Liver (tissue), 9 donors: ENCODE data around the gene TSHR. TPM values are rescaled to one million over a fixed set of nuclear protein-coding genes. Genes with fewer than 3 reads are reported as not detected.
"Not testable (repeated sequence)": the region's sequence is repeated elsewhere in the genome, so short reads cannot be mapped to it uniquely, and the experiment has no call there.

ENCODE experiments used
- DNase-seq: peaks from one replicate; pipeline ENCODE4 v3.0.0-alpha.2; 2017; ENCODE audit warnings: low spot score
- H3K27ac ChIP-seq, 2 donors: one replicate each; pipeline ENCODE4 v1.7.0; 2013; ENCODE audit warnings: inconsistent platforms in 2 of 2, low read length in 2 of 2, control low read depth in 1 of 2, low read depth in 1 of 2, mild to moderate bottlenecking in 1 of 2
- H3K27me3 ChIP-seq, 4 donors: one replicate each; pipeline versions ENCODE4 v1.6.1 to v1.7.0; 2013; ENCODE audit warnings: low read length in 3 of 4, inconsistent platforms in 1 of 4, mild to moderate bottlenecking in 1 of 4, moderate library complexity in 1 of 4; ENCODE audit not compliant: control insufficient read depth in 4 of 4, insufficient read depth in 4 of 4
- H3K36me3 ChIP-seq, 4 donors: one replicate each; pipeline versions ENCODE4 v1.6.1 to v1.7.0; 2013; ENCODE audit warnings: low read length in 3 of 4, mild to moderate bottlenecking in 3 of 4, low read depth in 1 of 4, moderate library complexity in 1 of 4; ENCODE audit not compliant: control insufficient read depth in 4 of 4, insufficient read depth in 3 of 4
- H3K4me1 ChIP-seq, 4 donors: one replicate each; pipeline versions ENCODE4 v1.6.1 to v1.7.0; 2013; ENCODE audit warnings: low read length in 3 of 4, mild to moderate bottlenecking in 3 of 4, moderate library complexity in 1 of 4; ENCODE audit not compliant: control insufficient read depth in 4 of 4, insufficient read depth in 4 of 4
- H3K4me3 ChIP-seq, 3 donors: one replicate each; pipeline versions ENCODE4 v1.6.1 to v1.7.0; 2013; ENCODE audit warnings: low read length in 3 of 3, control low read depth in 1 of 3, low read depth in 1 of 3, mild to moderate bottlenecking in 1 of 3
- H3K9ac ChIP-seq, 2 donors: one replicate each; pipeline ENCODE4 v1.7.0; 2013; ENCODE audit warnings: low read length in 2 of 2, mild to moderate bottlenecking in 2 of 2, moderate library complexity in 2 of 2, control low read depth in 1 of 2, low read depth in 1 of 2
- H3K9me3 ChIP-seq, 4 donors: one replicate each; pipeline versions ENCODE4 v1.6.1 to v1.7.0; 2013; ENCODE audit warnings: low read length in 3 of 4; ENCODE audit not compliant: control insufficient read depth in 4 of 4
- EGR1 ChIP-seq, 2 donors: IDR thresholded peaks; 2 replicates each; pipeline ENCODE4 v1.6.1; 2016 to 2018; ENCODE audit warnings: antibody characterized with exemption in 2 of 2, low read depth in 2 of 2
- FOXA1 ChIP-seq: IDR thresholded peaks from 2 replicates; pipeline ENCODE4 v1.6.1; 2016; ENCODE audit warnings: antibody characterized with exemption
- FOXA2 ChIP-seq: IDR thresholded peaks from 2 replicates; pipeline ENCODE4 v1.6.1; 2016; ENCODE audit warnings: antibody characterized with exemption
- GABPA ChIP-seq, 2 donors: IDR thresholded peaks in 1 of 2; conservative IDR thresholded peaks in 1 of 2; 2 replicates each; pipeline ENCODE4 v1.6.1; 2016; ENCODE audit warnings: antibody characterized with exemption in 2 of 2, mild to moderate bottlenecking in 1 of 2, moderate library complexity in 1 of 2
- HNF4A ChIP-seq, 2 donors: conservative IDR thresholded peaks; 2 replicates each; pipeline ENCODE4 v1.6.1; 2016; ENCODE audit warnings: antibody characterized with exemption in 2 of 2, mild to moderate bottlenecking in 2 of 2
- HNF4G ChIP-seq: IDR thresholded peaks from 2 replicates; pipeline ENCODE4 v1.6.1; 2016; ENCODE audit warnings: antibody characterized with exemption
- JUND ChIP-seq, 2 donors: IDR thresholded peaks; 2 replicates each; pipeline ENCODE4 v1.6.1; 2016; ENCODE audit warnings: antibody characterized with exemption in 2 of 2
- NR2F2 ChIP-seq: IDR thresholded peaks from 2 replicates; pipeline ENCODE4 v1.6.1; 2016; ENCODE audit warnings: antibody characterized with exemption
- RAD21 ChIP-seq, 2 donors: IDR thresholded peaks; 2 replicates each; pipeline ENCODE4 v1.6.1; 2016; ENCODE audit warnings: antibody characterized with exemption in 2 of 2, mild to moderate bottlenecking in 2 of 2
- RXRA ChIP-seq, 2 donors: IDR thresholded peaks; 2 replicates each; pipeline ENCODE4 v1.6.1; 2017 to 2018; ENCODE audit warnings: antibody characterized with exemption in 2 of 2, mild to moderate bottlenecking in 1 of 2
- SP1 ChIP-seq: IDR thresholded peaks from 2 replicates; pipeline ENCODE4 v1.6.1; 2018; ENCODE audit warnings: antibody characterized with exemption, mild to moderate bottlenecking
- TAF1 ChIP-seq: conservative IDR thresholded peaks from 2 replicates; pipeline ENCODE4 v1.6.1; 2016; ENCODE audit warnings: antibody characterized with exemption, mild to moderate bottlenecking
- YY1 ChIP-seq: IDR thresholded peaks from 2 replicates; pipeline ENCODE4 v1.6.1; 2016; ENCODE audit warnings: antibody characterized with exemption, mild to moderate bottlenecking
- whole genome bisulfite sequencing: extraction: QIAGEN DNeasy Blood & Tissue Kit; methylation state at CpG from one replicate; pipeline ENCODE4 v1.1.7; 2013; 5-methylcytosine and 5-hydroxymethylcytosine counted together
- polyA plus RNA-seq, 2 donors: library from polyadenylated mRNA; stranded (reverse) in 1 of 2; unstranded in 1 of 2; fragments of 200-250 nt in 1 of 2; fragments of >200 nt in 1 of 2; fragmentation: Nextera tagmentation in 1 of 2; extraction: Ambion mirVana in 1 of 2; gene quantifications; one replicate each; pipeline versions ENCODE4 v1.2.1 to v1.2.3, GENCODE V29; 2013 to 2015
- total RNA-seq, 2 donors: library from RNA; depleted of rRNA; stranded (reverse); fragments of >200 nt; gene quantifications; one replicate each; pipeline ENCODE4 v1.2.3, GENCODE V29; 2014
- TF ChIP-seq, protein P1 (sequence below): IDR thresholded peaks from 2 replicates; pipeline ENCODE4 v1.6.1; 2016; ENCODE audit warnings: antibody characterized with exemption
- TF ChIP-seq, protein P2 (sequence below): IDR thresholded peaks from 2 replicates; pipeline ENCODE4 v1.6.1; 2016; ENCODE audit warnings: antibody characterized with exemption
- TF ChIP-seq, protein P3 (sequence below): fragments of 150-350 bp; IDR thresholded peaks from 2 replicates; pipeline ENCODE4 v1.5.1; 2017; ENCODE audit warnings: improper control_type of control experiment, low read depth, low read length; ENCODE audit not compliant: missing input control
- TF ChIP-seq, protein P4 (sequence below): IDR thresholded peaks from 2 replicates; pipeline ENCODE4 v1.6.1; 2016; ENCODE audit warnings: antibody characterized with exemption, mild to moderate bottlenecking
- TF ChIP-seq, protein P5 (sequence below): IDR thresholded peaks from 2 replicates; pipeline ENCODE4 v1.6.1; 2016; ENCODE audit warnings: antibody characterized with exemption
- donor health status: healthy.
- donor health status: healthy.
- donor health status: healthy.
- donor health status: healthy.
- donor health status: healthy.

Gene TSHR
- total and polyA plus RNA-seq, 4 donors, result 0.08 to 3.2 TPM; not detected in 2

DNA sequence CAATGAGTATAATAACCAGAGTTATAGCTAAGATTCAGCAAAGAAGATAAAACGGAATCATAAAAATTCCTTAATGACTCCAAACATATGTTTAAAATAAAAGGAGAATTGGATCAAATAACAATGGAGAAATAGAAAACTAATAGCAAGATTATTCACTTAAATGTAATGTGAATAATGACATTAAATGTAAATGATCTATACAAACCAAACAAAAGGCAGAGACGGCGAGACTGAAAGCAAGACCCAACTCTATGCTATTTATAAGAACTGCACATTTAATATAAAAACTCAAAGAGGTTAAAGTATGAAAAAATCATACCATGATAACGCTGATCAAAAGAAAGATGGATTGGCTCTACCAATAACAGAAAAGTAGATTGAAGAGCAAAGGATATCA is 3.9 kb upstream of the TSHR start:
- Histone ChIP-seq H3K36me3 (no peaks in the 10 kb centered on the region), H3K27ac (no peak overlapping the region), H3K4me1 (peaks cover 0 to 22% (median 15%) of the 10 kb centered on the region in 4 donors), H3K27me3 (no peaks in the 10 kb centered on the region), H3K9ac (no peak overlapping the region), H3K9me3 (no peaks in the 10 kb centered on the region), H3K4me3 (no peak overlapping the region)
- WGBS, result 91% methylated on average over 4 of the region's 4 CpGs
- no peak for DNase-seq
- TF ChIP-seq YY1, result no peak
- TF ChIP-seq GABPA (IDR thresholded peaks at IDR 0.05 in 1 of 2, conservative IDR thresholded peaks at IDR 0.05 in 1 of 2), result no peak
- no peak for TF ChIP-seq FOXA2
- TF ChIP-seq, protein P1, sequence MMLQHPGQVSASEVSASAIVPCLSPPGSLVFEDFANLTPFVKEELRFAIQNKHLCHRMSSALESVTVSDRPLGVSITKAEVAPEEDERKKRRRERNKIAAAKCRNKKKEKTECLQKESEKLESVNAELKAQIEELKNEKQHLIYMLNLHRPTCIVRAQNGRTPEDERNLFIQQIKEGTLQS, result no peak
- TF ChIP-seq RAD21 (IDR thresholded peaks at IDR 0.05), result no peak
- TF ChIP-seq HNF4G, result no peak
- TF ChIP-seq TAF1, result no peak
- no peak for TF ChIP-seq NR2F2
- TF ChIP-seq, protein P2, sequence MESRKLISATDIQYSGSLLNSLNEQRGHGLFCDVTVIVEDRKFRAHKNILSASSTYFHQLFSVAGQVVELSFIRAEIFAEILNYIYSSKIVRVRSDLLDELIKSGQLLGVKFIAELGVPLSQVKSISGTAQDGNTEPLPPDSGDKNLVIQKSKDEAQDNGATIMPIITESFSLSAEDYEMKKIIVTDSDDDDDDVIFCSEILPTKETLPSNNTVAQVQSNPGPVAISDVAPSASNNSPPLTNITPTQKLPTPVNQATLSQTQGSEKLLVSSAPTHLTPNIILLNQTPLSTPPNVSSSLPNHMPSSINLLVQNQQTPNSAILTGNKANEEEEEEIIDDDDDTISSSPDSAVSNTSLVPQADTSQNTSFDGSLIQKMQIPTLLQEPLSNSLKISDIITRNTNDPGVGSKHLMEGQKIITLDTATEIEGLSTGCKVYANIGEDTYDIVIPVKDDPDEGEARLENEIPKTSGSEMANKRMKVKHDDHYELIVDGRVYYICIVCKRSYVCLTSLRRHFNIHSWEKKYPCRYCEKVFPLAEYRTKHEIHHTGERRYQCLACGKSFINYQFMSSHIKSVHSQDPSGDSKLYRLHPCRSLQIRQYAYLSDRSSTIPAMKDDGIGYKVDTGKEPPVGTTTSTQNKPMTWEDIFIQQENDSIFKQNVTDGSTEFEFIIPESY, result no peak
- TF ChIP-seq, protein P3, sequence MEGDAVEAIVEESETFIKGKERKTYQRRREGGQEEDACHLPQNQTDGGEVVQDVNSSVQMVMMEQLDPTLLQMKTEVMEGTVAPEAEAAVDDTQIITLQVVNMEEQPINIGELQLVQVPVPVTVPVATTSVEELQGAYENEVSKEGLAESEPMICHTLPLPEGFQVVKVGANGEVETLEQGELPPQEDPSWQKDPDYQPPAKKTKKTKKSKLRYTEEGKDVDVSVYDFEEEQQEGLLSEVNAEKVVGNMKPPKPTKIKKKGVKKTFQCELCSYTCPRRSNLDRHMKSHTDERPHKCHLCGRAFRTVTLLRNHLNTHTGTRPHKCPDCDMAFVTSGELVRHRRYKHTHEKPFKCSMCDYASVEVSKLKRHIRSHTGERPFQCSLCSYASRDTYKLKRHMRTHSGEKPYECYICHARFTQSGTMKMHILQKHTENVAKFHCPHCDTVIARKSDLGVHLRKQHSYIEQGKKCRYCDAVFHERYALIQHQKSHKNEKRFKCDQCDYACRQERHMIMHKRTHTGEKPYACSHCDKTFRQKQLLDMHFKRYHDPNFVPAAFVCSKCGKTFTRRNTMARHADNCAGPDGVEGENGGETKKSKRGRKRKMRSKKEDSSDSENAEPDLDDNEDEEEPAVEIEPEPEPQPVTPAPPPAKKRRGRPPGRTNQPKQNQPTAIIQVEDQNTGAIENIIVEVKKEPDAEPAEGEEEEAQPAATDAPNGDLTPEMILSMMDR, result no peak
- no peak for TF ChIP-seq RXRA (IDR thresholded peaks at IDR 0.05)
- TF ChIP-seq HNF4A (conservative IDR thresholded peaks at IDR 0.05), result no peak
- TF ChIP-seq FOXA1, result no peak
- TF ChIP-seq JUND (IDR thresholded peaks at IDR 0.05), result no peak
- TF ChIP-seq, protein P4, sequence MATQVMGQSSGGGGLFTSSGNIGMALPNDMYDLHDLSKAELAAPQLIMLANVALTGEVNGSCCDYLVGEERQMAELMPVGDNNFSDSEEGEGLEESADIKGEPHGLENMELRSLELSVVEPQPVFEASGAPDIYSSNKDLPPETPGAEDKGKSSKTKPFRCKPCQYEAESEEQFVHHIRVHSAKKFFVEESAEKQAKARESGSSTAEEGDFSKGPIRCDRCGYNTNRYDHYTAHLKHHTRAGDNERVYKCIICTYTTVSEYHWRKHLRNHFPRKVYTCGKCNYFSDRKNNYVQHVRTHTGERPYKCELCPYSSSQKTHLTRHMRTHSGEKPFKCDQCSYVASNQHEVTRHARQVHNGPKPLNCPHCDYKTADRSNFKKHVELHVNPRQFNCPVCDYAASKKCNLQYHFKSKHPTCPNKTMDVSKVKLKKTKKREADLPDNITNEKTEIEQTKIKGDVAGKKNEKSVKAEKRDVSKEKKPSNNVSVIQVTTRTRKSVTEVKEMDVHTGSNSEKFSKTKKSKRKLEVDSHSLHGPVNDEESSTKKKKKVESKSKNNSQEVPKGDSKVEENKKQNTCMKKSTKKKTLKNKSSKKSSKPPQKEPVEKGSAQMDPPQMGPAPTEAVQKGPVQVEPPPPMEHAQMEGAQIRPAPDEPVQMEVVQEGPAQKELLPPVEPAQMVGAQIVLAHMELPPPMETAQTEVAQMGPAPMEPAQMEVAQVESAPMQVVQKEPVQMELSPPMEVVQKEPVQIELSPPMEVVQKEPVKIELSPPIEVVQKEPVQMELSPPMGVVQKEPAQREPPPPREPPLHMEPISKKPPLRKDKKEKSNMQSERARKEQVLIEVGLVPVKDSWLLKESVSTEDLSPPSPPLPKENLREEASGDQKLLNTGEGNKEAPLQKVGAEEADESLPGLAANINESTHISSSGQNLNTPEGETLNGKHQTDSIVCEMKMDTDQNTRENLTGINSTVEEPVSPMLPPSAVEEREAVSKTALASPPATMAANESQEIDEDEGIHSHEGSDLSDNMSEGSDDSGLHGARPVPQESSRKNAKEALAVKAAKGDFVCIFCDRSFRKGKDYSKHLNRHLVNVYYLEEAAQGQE, result no peak
- no peak for TF ChIP-seq EGR1 (IDR thresholded peaks at IDR 0.05; ENCODE audit: low read depth in 2 of 2)
- TF ChIP-seq, protein P5, sequence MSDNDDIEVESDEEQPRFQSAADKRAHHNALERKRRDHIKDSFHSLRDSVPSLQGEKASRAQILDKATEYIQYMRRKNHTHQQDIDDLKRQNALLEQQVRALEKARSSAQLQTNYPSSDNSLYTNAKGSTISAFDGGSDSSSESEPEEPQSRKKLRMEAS, result no peak
- TF ChIP-seq SP1, result no peak

DNA sequence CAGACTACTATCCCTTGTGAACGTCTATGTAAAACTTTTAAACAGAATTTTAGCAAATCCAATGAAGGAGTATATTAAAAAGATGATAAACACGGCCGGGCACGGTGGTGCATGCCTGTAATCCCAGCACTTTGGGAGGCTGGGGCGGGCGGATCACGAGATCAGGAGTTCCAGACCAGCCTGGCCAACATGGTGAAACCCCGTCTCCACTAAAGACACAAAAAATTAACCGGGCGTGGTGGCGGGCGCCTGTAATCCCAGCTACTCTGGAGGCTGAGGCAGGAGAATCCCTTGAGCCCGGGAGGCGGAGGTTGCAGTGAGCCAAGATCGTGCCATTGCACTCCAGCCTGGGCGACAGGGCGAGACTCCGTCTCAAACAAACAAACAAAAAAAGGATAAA is 2.2 kb upstream of the TSHR start:
- H3K4me1 ChIP-seq, result peaks cover 0 to 15% (median 11%) of the 10 kb centered on the region in 4 donors
- 82% methylated on average over 18 of the region's 18 CpGs for WGBS
- H3K4me3 ChIP-seq, H3K36me3 ChIP-seq, DNase-seq, H3K9me3 ChIP-seq, H3K27ac ChIP-seq, H3K27me3 ChIP-seq, H3K9ac ChIP-seq: not testable (repeated sequence)
